ENCODE measurements around the gene CASK.

DNA sequence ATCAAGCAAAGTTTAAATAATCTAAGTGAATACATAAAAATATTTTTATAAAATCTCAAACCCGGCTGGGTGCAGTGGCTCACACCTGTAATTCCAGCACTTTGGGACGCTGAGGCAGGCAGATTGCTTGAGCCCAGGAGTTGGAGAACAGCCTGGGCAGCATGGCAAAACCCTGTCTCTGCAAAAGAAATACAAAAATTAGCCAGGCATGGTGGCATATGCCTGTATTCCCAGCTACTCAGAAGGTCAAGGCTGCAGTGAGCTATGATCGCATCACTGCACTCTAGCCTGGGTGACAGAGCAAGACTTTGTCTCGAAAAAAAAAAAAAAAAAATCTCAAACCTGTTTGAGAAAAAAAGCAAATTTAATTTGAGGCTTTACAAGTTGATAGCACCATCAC is 331.4 kb downstream of the CASK start:
- TF ChIP-seq, protein P1, sequence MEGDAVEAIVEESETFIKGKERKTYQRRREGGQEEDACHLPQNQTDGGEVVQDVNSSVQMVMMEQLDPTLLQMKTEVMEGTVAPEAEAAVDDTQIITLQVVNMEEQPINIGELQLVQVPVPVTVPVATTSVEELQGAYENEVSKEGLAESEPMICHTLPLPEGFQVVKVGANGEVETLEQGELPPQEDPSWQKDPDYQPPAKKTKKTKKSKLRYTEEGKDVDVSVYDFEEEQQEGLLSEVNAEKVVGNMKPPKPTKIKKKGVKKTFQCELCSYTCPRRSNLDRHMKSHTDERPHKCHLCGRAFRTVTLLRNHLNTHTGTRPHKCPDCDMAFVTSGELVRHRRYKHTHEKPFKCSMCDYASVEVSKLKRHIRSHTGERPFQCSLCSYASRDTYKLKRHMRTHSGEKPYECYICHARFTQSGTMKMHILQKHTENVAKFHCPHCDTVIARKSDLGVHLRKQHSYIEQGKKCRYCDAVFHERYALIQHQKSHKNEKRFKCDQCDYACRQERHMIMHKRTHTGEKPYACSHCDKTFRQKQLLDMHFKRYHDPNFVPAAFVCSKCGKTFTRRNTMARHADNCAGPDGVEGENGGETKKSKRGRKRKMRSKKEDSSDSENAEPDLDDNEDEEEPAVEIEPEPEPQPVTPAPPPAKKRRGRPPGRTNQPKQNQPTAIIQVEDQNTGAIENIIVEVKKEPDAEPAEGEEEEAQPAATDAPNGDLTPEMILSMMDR (IDR thresholded peaks at IDR 0.05) = no peak
- no peak for TF ChIP-seq POLR2A (IDR thresholded peaks at IDR 0.05)

All from thyroid gland (tissue), 4 donors.